A549 (cell line): ENCODE measurements around the gene SHC2.

ENCODE experiments used
- BHLHE40 ChIP-seq: IDR thresholded peaks from 2 replicates; pipeline ENCODE4 v1.6.1; 2012; ENCODE audit warnings: low read depth, low read length, inconsistent platforms
- CTCF ChIP-seq: fragments of >200 bp; sonication (Bioruptor Twin); formaldehyde crosslinking; IDR thresholded peaks from 3 replicates; pipeline ENCODE4 v1.5.1; 2016
- ESRRA ChIP-seq: fragments of 150-350 bp; IDR thresholded peaks from 2 replicates; pipeline ENCODE4 v1.6.1; 2014; ENCODE audit warnings: mild to moderate bottlenecking, low read length, borderline replicate concordance
- MAX ChIP-seq: IDR thresholded peaks from 2 replicates; pipeline ENCODE4 v1.6.1; 2012
- NPAS2 ChIP-seq: fragments of 250-450 bp; sonication (Bioruptor Pico); IDR thresholded peaks from 2 replicates; pipeline ENCODE4 v1.8.0; 2022; ENCODE audit warnings: mild to moderate bottlenecking, moderate library complexity, borderline replicate concordance
- POLR2A ChIP-seq: IDR thresholded peaks from 2 replicates; pipeline ENCODE4 v1.6.1; 2012; ENCODE audit warnings: mild to moderate bottlenecking, low read length
- POLR2AphosphoS2 ChIP-seq: conservative IDR thresholded peaks from 2 replicates; pipeline ENCODE4 v1.6.1; 2012; ENCODE audit warnings: low read length, improper control_type of control experiment, inconsistent platforms
- RAD21 ChIP-seq, 2 experiments: fragments of >200 bp in 1 of 2; sonication (Bioruptor Twin) in 1 of 2; formaldehyde crosslinking in 1 of 2; IDR thresholded peaks in 1 of 2; conservative IDR thresholded peaks in 1 of 2; 2 replicates in 1 of 2; 3 replicates in 1 of 2; pipeline ENCODE4 v1.6.1; 2012 to 2018; ENCODE audit warnings: inconsistent platforms in 1 of 2
- REST ChIP-seq: fragments of 200-600 bp; sonication (generic); IDR thresholded peaks from 2 replicates; pipeline ENCODE4 v1.6.1; 2016; ENCODE audit warnings: antibody characterized with exemption, mild to moderate bottlenecking, moderate library complexity
- RFX5 ChIP-seq: fragments of 450-650 bp; IDR thresholded peaks from 2 replicates; pipeline ENCODE4 v1.7.1; 2014; ENCODE audit warnings: antibody characterized with exemption, mild to moderate bottlenecking, moderate library complexity
- TP53 ChIP-seq: fragments of 250-450 bp; sonication (Bioruptor Pico); IDR thresholded peaks from 2 replicates; pipeline ENCODE4 v1.5.0; 2021; ENCODE audit warnings: mild to moderate bottlenecking, moderate library complexity
- ZC3H11A ChIP-seq: fragments of 450-650 bp; IDR thresholded peaks from 2 replicates; pipeline ENCODE4 v1.6.1; 2014; ENCODE audit warnings: antibody characterized with exemption, mild to moderate bottlenecking

GRCh38 chr19:493391-494170, 32.7 kb upstream of the SHC2 start:
- TF ChIP-seq ZC3H11A (no peak), NPAS2 (CRISPR knock-in tag) (no peak), RAD21 (conservative IDR thresholded peaks at IDR 0.05 in 1 of 2, IDR thresholded peaks at IDR 0.05 in 1 of 2) (no peak), POLR2A (no peak), MAX (no peak), BHLHE40 (no peak), RFX5 (no peak), REST (no peak), POLR2AphosphoS2 (no peak), ESRRA (no peak), CTCF (no peak), TP53 (CRISPR knock-in tag) (no peak)
